Panc1 (cell line): Measurements from ENCODE around the gene HOXB3. TPM values are rescaled to one million over a fixed set of nuclear protein-coding genes. Genes with fewer than 3 reads are reported as not detected.
A peak's percentile ranks its signal among the peaks of the same experiment; 100 is the strongest.

Experiments
- ATAC-seq: fragments of 200-7000 bp; cut with Tn5 transposase; 2 replicates; pipeline ENCODE4 v1.9.1; 2020; ENCODE audit warnings: mild to moderate bottlenecking, moderate library complexity
- BruUV-seq: library from RNA; stranded (reverse); fragments of 400-500 nt; replicated peaks from 2 replicates; lab custom pipeline; 2021; lab: Mats Ljungman, UMichigan
- CTCF ChIA-PET: fragments of 300-600 bp; sonication (Branson Sonifier 250); formaldehyde crosslinking; loops from one replicate; lab custom pipeline; 2022; ENCODE audit warnings: antibody characterized with exemption; lab: Charles Lee
- POLR2A ChIA-PET: fragments of 300-600 bp; sonication (Branson Sonifier 250); formaldehyde crosslinking; loops from one replicate; lab custom pipeline; 2022; ENCODE audit warnings: antibody characterized with exemption; lab: Charles Lee
- DNase-seq: peaks from one replicate; pipeline ENCODE4 v3.0.0-alpha.2; 2010; ENCODE audit warnings: low read depth, low spot score
- H3K27ac ChIP-seq: 2 replicates; pipeline ENCODE4 v1.5.1; 2011; ENCODE audit warnings: mild to moderate bottlenecking, low read length, inconsistent platforms
- H3K27me3 ChIP-seq: fragments of 200-500 bp; sonication (Bioruptor generic); 2 replicates; pipeline ENCODE4 v1.6.0; 2014; ENCODE audit warnings: low read length, inconsistent platforms; ENCODE audit not compliant: control insufficient read depth, insufficient read depth
- H3K36me3 ChIP-seq: fragments of 200-500 bp; sonication (Bioruptor generic); 2 replicates; pipeline ENCODE4 v1.5.1; 2014; ENCODE audit warnings: inconsistent platforms, mild to moderate bottlenecking, low read length, moderate library complexity; ENCODE audit not compliant: control insufficient read depth, insufficient read depth
- H3K4me1 ChIP-seq: 2 replicates; pipeline ENCODE4 v1.5.1; 2011; ENCODE audit warnings: inconsistent platforms, mild to moderate bottlenecking, low read length, moderate library complexity; ENCODE audit not compliant: control insufficient read depth, insufficient read depth
- H3K4me3 ChIP-seq, 2 experiments: 2 replicates each; pipeline ENCODE4 v1.5.1; 2011 to 2012; ENCODE audit warnings: low read depth in 2 of 2, low read length in 2 of 2, mild to moderate bottlenecking in 2 of 2, inconsistent platforms in 1 of 2, moderate library complexity in 1 of 2
- H3K9me3 ChIP-seq: fragments of 200-500 bp; sonication (Bioruptor generic); 2 replicates; pipeline ENCODE4 v1.5.1; 2014; ENCODE audit warnings: low read depth, mild to moderate bottlenecking, inconsistent platforms, low read length, moderate library complexity; ENCODE audit not compliant: control insufficient read depth, insufficient read depth
- CTCF ChIP-seq: fragments of 450-650 bp; IDR thresholded peaks from 2 replicates; pipeline ENCODE4 v1.5.1; 2017; ENCODE audit warnings: mild to moderate bottlenecking
- POLR2AphosphoS5 ChIP-seq: IDR thresholded peaks from 2 replicates; pipeline ENCODE4 v1.6.1; 2012; ENCODE audit warnings: mild to moderate bottlenecking, low read depth, low read length, moderate library complexity
- SIN3A ChIP-seq: IDR thresholded peaks from 2 replicates; pipeline ENCODE4 v1.6.1; 2012; ENCODE audit warnings: low read depth, mild to moderate bottlenecking, low read length, moderate library complexity, borderline replicate concordance; ENCODE audit not compliant: insufficient read depth
- TCF7L2 ChIP-seq: IDR thresholded peaks from 2 replicates; pipeline ENCODE4 v1.6.1; 2011; ENCODE audit warnings: mild to moderate bottlenecking, low read depth, low read length, inconsistent platforms
- in situ Hi-C: cut with HindIII; loops from 2 replicates; pipeline ENCODE4 v1.10.0; 2016; ENCODE audit warnings: low sequenced_read_pairs, low pct_unique_long_range_greater_than_20kb
- intact Hi-C: fragments of 100-400 bp; cut with micrococcal nuclease; formaldehyde crosslinking; loops from one replicate; pipeline ENCODE4 v1.10.0; 2022; ENCODE audit not compliant: unreplicated experiment
- total RNA-seq: library from RNA; stranded (reverse); gene quantifications from one replicate; pipeline ENCODE4 v1.2.1, GENCODE V29; 2021; ENCODE audit not compliant: unreplicated experiment
- TF ChIP-seq, protein P1 (sequence below), 2 experiments: IDR thresholded peaks; 2 replicates each; pipeline ENCODE4 v1.6.1; 2011 to 2012; ENCODE audit warnings: low read depth in 2 of 2, control low read depth in 1 of 2, low read length in 1 of 2, mild to moderate bottlenecking in 1 of 2, moderate library complexity in 1 of 2; ENCODE audit not compliant: insufficient read depth in 1 of 2

The HOXB3 gene
- total RNA-seq, 1 experiment from 2014 or later: 127 TPM

GRCh38 chr17:48612456-48612853 lies 22.4 kb upstream of the HOXB3 start:
- in situ Hi-C loops (no loop called here), intact Hi-C loops (loop anchor here (10.0 kb wide), 1 partner anchor 588 kb away; no protein-coding TSS in a partner anchor)
- Histone ChIP-seq H3K9me3 (no peaks in the 10 kb centered on the region), H3K4me1 (peaks cover 49% of the 10 kb centered on the region), H3K4me3 (peak overlapping the region; percentile 68 to 71), H3K36me3 (peaks cover under 1% of the 10 kb centered on the region), H3K27me3 (no peaks in the 10 kb centered on the region), H3K27ac (peak overlapping the region; percentile 99)
- no peak for ATAC-seq
- CTCF ChIA-PET: interaction anchor here (0.6 to 1.3 kb wide), 2 partner anchors 19 to 33 kb away, joined by 3 to 5 read pairs; partner anchors contain the start of gene HOXB5
- BruUV-seq: no TSS peak
- POLR2A ChIA-PET: interaction anchor here (0.6 to 1.1 kb wide), 4 partner anchors 11 to 52 kb away, joined by 3 to 4 read pairs (median 4); no protein-coding TSS in a partner anchor
- DNase-seq: no peak
- no peak for TF ChIP-seq CTCF
- no peak for TF ChIP-seq TCF7L2
- TF ChIP-seq, protein P1, sequence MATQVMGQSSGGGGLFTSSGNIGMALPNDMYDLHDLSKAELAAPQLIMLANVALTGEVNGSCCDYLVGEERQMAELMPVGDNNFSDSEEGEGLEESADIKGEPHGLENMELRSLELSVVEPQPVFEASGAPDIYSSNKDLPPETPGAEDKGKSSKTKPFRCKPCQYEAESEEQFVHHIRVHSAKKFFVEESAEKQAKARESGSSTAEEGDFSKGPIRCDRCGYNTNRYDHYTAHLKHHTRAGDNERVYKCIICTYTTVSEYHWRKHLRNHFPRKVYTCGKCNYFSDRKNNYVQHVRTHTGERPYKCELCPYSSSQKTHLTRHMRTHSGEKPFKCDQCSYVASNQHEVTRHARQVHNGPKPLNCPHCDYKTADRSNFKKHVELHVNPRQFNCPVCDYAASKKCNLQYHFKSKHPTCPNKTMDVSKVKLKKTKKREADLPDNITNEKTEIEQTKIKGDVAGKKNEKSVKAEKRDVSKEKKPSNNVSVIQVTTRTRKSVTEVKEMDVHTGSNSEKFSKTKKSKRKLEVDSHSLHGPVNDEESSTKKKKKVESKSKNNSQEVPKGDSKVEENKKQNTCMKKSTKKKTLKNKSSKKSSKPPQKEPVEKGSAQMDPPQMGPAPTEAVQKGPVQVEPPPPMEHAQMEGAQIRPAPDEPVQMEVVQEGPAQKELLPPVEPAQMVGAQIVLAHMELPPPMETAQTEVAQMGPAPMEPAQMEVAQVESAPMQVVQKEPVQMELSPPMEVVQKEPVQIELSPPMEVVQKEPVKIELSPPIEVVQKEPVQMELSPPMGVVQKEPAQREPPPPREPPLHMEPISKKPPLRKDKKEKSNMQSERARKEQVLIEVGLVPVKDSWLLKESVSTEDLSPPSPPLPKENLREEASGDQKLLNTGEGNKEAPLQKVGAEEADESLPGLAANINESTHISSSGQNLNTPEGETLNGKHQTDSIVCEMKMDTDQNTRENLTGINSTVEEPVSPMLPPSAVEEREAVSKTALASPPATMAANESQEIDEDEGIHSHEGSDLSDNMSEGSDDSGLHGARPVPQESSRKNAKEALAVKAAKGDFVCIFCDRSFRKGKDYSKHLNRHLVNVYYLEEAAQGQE (IDR thresholded peaks at IDR 0.05; ENCODE audit: insufficient read depth in 1 of 2, low read depth in 2 of 2, low read length in 1 of 2): no peak
- no peak; the same call in 1 of the 2 replicates for TF ChIP-seq SIN3A
- TF ChIP-seq POLR2AphosphoS5: no peak

DNA sequence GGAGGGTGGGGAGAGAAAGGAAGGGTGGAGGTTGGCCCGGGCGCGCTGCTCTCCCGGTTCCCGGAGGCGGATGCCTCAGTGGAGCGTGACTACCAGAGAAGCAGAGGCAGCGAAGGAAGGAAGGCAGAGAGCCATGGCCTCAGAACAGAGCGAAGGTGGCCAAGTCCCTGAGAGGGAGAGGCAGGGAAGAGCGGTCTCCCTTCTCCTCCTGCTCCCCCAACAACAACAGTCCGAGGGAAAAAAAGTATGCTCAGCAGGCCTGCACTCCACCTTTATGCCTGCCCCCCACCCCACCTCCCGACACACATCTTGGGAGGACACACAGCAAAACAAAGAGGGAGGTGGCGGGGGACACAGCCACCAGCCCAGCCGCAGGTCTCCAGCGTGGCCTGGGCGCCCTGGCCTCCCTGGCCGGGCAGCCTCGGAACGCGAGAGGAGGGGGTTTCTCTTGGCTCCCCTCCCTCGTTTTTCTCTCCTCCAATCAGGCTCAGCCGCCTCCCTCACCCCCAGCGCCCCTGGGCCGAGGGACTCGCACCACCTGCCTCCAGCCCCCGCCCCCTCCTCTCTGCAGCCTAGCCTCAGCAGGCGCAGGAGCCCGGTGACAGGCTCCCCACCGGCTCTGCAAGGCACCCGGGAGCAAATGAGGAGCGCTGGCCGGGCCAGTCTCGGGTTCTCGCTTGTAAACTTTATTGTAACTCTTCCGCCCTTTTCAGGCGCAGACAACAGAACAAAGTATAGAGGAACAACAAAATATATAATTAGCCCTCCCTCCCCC lies 21.8 kb upstream of the HOXB3 start:
- CTCF ChIA-PET: no interaction called here
- DNase-seq (no peak), ATAC-seq (peak; percentile 56)
- H3K9me3 ChIP-seq: no peaks in the 10 kb centered on the region
- intact Hi-C loops (loop anchor here (10.0 kb wide), 1 partner anchor 587 kb away; no protein-coding TSS in a partner anchor), in situ Hi-C loops (no loop called here)
- peak overlapping the region; percentile 68 to 71 for H3K4me3 ChIP-seq
- no TSS peak for BruUV-seq
- POLR2A ChIA-PET: interaction anchor here (1.1 kb wide), 1 partner anchor 22 kb away, joined by 3 read pairs; no protein-coding TSS in a partner anchor
- H3K36me3 ChIP-seq: peaks cover 2% of the 10 kb centered on the region
- TF ChIP-seq, protein P1 (IDR thresholded peaks at IDR 0.05; ENCODE audit: insufficient read depth in 1 of 2, low read depth in 2 of 2, low read length in 1 of 2): no peak
- TF ChIP-seq TCF7L2 (no peak), CTCF (no peak), SIN3A (peak; percentile 90), POLR2AphosphoS5 (peak; percentile 98)
- H3K27me3 ChIP-seq: no peaks in the 10 kb centered on the region
- H3K4me1 ChIP-seq: peaks cover 52% of the 10 kb centered on the region
- H3K27ac ChIP-seq: peak overlapping the region; percentile 99
